SHP77 (cell line): ENCODE data around the gene GPRC5C.
"Not testable (repeated sequence)": the region's sequence is repeated elsewhere in the genome, so short reads cannot be mapped to it uniquely, and the experiment has no call there.

Experiments used
- DNase-seq, 2 experiments: peaks; one replicate each; lab custom pipeline; 2025; lab: John Stamatoyannopoulos, UW

GPRC5C gene

GRCh38 chr17:74431568-74432423, at the start of gene GPRC5C:
Gene GPRC5C, plus strand, starts transcription at chr17:74432088. Its CDS starts 7,689 bp downstream, at chr17:74439777.
- DNase-seq, result peak; percentile 85 to 88

GRCh38 chr17:74383141-74383540, 48.7 kb upstream of the GPRC5C start:
- no peak for DNase-seq

GRCh38 chr17:74385201-74385600, 46.7 kb upstream of the GPRC5C start:
- no peak for DNase-seq

GRCh38 chr17:74386386-74386785, 45.5 kb upstream of the GPRC5C start:
- DNase-seq, result no peak

GRCh38 chr17:74387365-74388218, 44.3 kb upstream of the GPRC5C start:
- no peak for DNase-seq

GRCh38 chr17:74389084-74389753, 42.7 kb upstream of the GPRC5C start:
- no peak for DNase-seq

- no peak for DNase-seq
Observed at GRCh38 chr17:74389937-74390679, 41.8 kb upstream of the GPRC5C start.

GRCh38 chr17:74390680-74391653, 40.9 kb upstream of the GPRC5C start:
- no peak for DNase-seq

GRCh38 chr17:74391771-74392170, 40.1 kb upstream of the GPRC5C start:
- no peak for DNase-seq

- DNase-seq, result peak in 1 of 2 experiments; percentile 35
Observed at GRCh38 chr17:74392848-74393247, 39.0 kb upstream of the GPRC5C start.

- no peak for DNase-seq
Observed at GRCh38 chr17:74393346-74393942, 38.4 kb upstream of the GPRC5C start.

GRCh38 chr17:74394275-74394950, 37.5 kb upstream of the GPRC5C start:
- DNase-seq, result no peak

GRCh38 chr17:74394977-74395376, 36.9 kb upstream of the GPRC5C start:
- no peak for DNase-seq

GRCh38 chr17:74396567-74396966, 35.3 kb upstream of the GPRC5C start:
- no peak for DNase-seq

- DNase-seq, result no peak
Observed at GRCh38 chr17:74402048-74402447, 29.8 kb upstream of the GPRC5C start.

- DNase-seq, result no peak
Observed at GRCh38 chr17:74403512-74404137, 28.3 kb upstream of the GPRC5C start.

GRCh38 chr17:74404218-74404617, 27.7 kb upstream of the GPRC5C start:
- DNase-seq, result no peak

- DNase-seq, result no peak
Observed at GRCh38 chr17:74404789-74405188, 27.1 kb upstream of the GPRC5C start.

- DNase-seq, result not testable (repeated sequence)
Observed at GRCh38 chr17:74405311-74405710, 26.6 kb upstream of the GPRC5C start.
